Calu3 (cell line): Measurements from ENCODE around the gene HOXB5. TPM values are rescaled to one million over a fixed set of nuclear protein-coding genes. Genes with fewer than 3 reads are reported as not detected.

Experiments
- BruUV-seq: library from RNA; stranded (reverse); fragments of 400-500 nt; replicated peaks from 2 replicates; lab custom pipeline; 2021; lab: Mats Ljungman, UMichigan
- CTCF ChIA-PET: fragments of 300-600 bp; sonication (Branson Sonifier 250); formaldehyde crosslinking; loops from one replicate; lab custom pipeline; 2022; ENCODE audit warnings: antibody characterized with exemption; lab: Charles Lee
- DNase-seq: peaks from one replicate; pipeline ENCODE4 v3.0.0; 2022
- H3K27ac Mint-ChIP-seq: one replicate; pipeline ENCODE4 v1.8.0; 2022; ENCODE audit warnings: mixed read lengths; ENCODE audit not compliant: unreplicated experiment
- H3K27me3 Mint-ChIP-seq: one replicate; pipeline ENCODE4 v1.8.0; 2022; ENCODE audit warnings: mixed read lengths; ENCODE audit not compliant: unreplicated experiment
- H3K36me3 Mint-ChIP-seq: one replicate; pipeline ENCODE4 v1.8.0; 2022; ENCODE audit warnings: mild to moderate bottlenecking, moderate library complexity, mixed read lengths; ENCODE audit not compliant: insufficient read depth, unreplicated experiment
- H3K4me1 Mint-ChIP-seq: one replicate; pipeline ENCODE4 v1.8.0; 2022; ENCODE audit warnings: mild to moderate bottlenecking, low read depth, mixed read lengths; ENCODE audit not compliant: unreplicated experiment
- H3K4me3 Mint-ChIP-seq: one replicate; pipeline ENCODE4 v1.8.0; 2022; ENCODE audit warnings: mild to moderate bottlenecking, low read depth, moderate library complexity, mixed read lengths; ENCODE audit not compliant: unreplicated experiment
- H3K9me3 Mint-ChIP-seq: one replicate; pipeline ENCODE4 v1.8.0; 2022; ENCODE audit warnings: low read depth, mixed read lengths; ENCODE audit not compliant: unreplicated experiment
- CTCF ChIP-seq: fragments of 200-600 bp; IDR thresholded peaks from one replicate; pipeline ENCODE4 v1.8.0; 2022; ENCODE audit warnings: antibody characterized with exemption; ENCODE audit not compliant: unreplicated experiment
- intact Hi-C: fragments of 100-400 bp; cut with micrococcal nuclease; formaldehyde crosslinking; loops from one replicate; pipeline ENCODE4 v1.10.0; 2022; ENCODE audit not compliant: unreplicated experiment
- total RNA-seq: library from RNA; stranded (reverse); gene quantifications from 2 replicates; pipeline ENCODE4 v1.2.3, GENCODE V29; 2022

Gene HOXB5
- total RNA-seq, 1 experiment from 2014 or later = 48.5 TPM

GRCh38 chr17:48552466-48553189, 41.0 kb downstream of the HOXB5 start:
- Mint-ChIP-seq H3K27me3 (no peaks in the 10 kb centered on the region), H3K4me3 (peak overlapping the region; percentile 64), H3K27ac (peak overlapping the region; percentile 47), H3K4me1 (peaks cover 38% of the 10 kb centered on the region), H3K9me3 (no peaks in the 10 kb centered on the region), H3K36me3 (peaks cover 90% of the 10 kb centered on the region)
- intact Hi-C loops = no loop called here
- BruUV-seq = no TSS peak
- CTCF ChIA-PET = no interaction called here
- TF ChIP-seq CTCF = no peak
- DNase-seq = no peak

- CTCF ChIA-PET = no interaction called here
- no peak for DNase-seq
- Mint-ChIP-seq H3K9me3 (no peaks in the 10 kb centered on the region), H3K36me3 (peaks cover 90% of the 10 kb centered on the region), H3K27me3 (no peaks in the 10 kb centered on the region), H3K4me3 (peak overlapping the region; percentile 42), H3K4me1 (peaks cover 34% of the 10 kb centered on the region), H3K27ac (peak overlapping the region; percentile 65)
- BruUV-seq = no TSS peak
- no peak for TF ChIP-seq CTCF
- intact Hi-C loops = no loop called here
Observed at GRCh38 chr17:48551596-48552465, 41.7 kb downstream of the HOXB5 start.

GRCh38 chr17:48551214-48551555, 42.4 kb downstream of the HOXB5 start:
- Mint-ChIP-seq H3K36me3 (peaks cover 90% of the 10 kb centered on the region), H3K27me3 (no peaks in the 10 kb centered on the region), H3K9me3 (no peaks in the 10 kb centered on the region), H3K4me3 (no peak overlapping the region), H3K27ac (no peak overlapping the region), H3K4me1 (peaks cover 30% of the 10 kb centered on the region)
- intact Hi-C loops = no loop called here
- TF ChIP-seq CTCF = no peak
- DNase-seq = no peak
- CTCF ChIA-PET = no interaction called here
- BruUV-seq = no TSS peak

- Mint-ChIP-seq H3K9me3 (no peaks in the 10 kb centered on the region), H3K4me3 (peak overlapping the region; percentile 16), H3K4me1 (peaks cover 30% of the 10 kb centered on the region), H3K27ac (peak overlapping the region; percentile 58), H3K36me3 (peaks cover 87% of the 10 kb centered on the region), H3K27me3 (peaks cover 1% of the 10 kb centered on the region)
- no TSS peak for BruUV-seq
- CTCF ChIA-PET = no interaction called here
- intact Hi-C loops = no loop called here
- no peak for TF ChIP-seq CTCF
- no peak for DNase-seq
Observed at GRCh38 chr17:48550502-48551213, 42.9 kb downstream of the HOXB5 start.
